SJCRH30 (cell line): Measurements from ENCODE around the gene GNRHR. TPM values are rescaled to one million over a fixed set of nuclear protein-coding genes. Genes with fewer than 3 reads are reported as not detected.
A peak's percentile ranks its signal among the peaks of the same experiment; 100 is the strongest.
"Not testable (repeated sequence)": the region's sequence is repeated elsewhere in the genome, so short reads cannot be mapped to it uniquely, and the experiment has no call there.

Source experiments
- DNase-seq, 2 experiments: peaks; one replicate each; pipeline ENCODE4 v3.0.0-alpha.2; 2015 to 2020
- H3K27ac ChIP-seq: fragments of 250-450 bp; sonication (Bioruptor Pico); 2 replicates; pipeline ENCODE4 v1.5.1; 2020; ENCODE audit warnings: mild to moderate bottlenecking, moderate library complexity
- H3K27me3 ChIP-seq: fragments of 250-450 bp; sonication (Bioruptor Pico); 2 replicates; pipeline ENCODE4 v1.5.1; 2020; ENCODE audit warnings: mild to moderate bottlenecking, moderate library complexity
- H3K36me3 ChIP-seq: fragments of 250-450 bp; sonication (Bioruptor Pico); 2 replicates; pipeline ENCODE4 v1.5.1; 2020; ENCODE audit warnings: mild to moderate bottlenecking, moderate library complexity
- H3K4me1 ChIP-seq: fragments of 250-450 bp; sonication (Bioruptor Pico); 2 replicates; pipeline ENCODE4 v1.5.1; 2020; ENCODE audit warnings: mild to moderate bottlenecking, moderate library complexity
- H3K4me3 ChIP-seq: fragments of 250-450 bp; sonication (Bioruptor Pico); 2 replicates; pipeline ENCODE4 v1.5.1; 2020; ENCODE audit warnings: mild to moderate bottlenecking, moderate library complexity
- H3K9me3 ChIP-seq: fragments of 250-450 bp; sonication (Bioruptor Pico); replicated peaks from 2 replicates; pipeline ENCODE4 v1.5.1; 2020; ENCODE audit warnings: mild to moderate bottlenecking, moderate library complexity
- total RNA-seq: library from RNA; depleted of rRNA; stranded (reverse); fragments of >200 nt; shearing (Covaris generic); gene quantifications from 2 replicates; pipeline ENCODE4 v1.2.3, GENCODE V29; 2014; rRNA removed

The GNRHR gene, protein sequence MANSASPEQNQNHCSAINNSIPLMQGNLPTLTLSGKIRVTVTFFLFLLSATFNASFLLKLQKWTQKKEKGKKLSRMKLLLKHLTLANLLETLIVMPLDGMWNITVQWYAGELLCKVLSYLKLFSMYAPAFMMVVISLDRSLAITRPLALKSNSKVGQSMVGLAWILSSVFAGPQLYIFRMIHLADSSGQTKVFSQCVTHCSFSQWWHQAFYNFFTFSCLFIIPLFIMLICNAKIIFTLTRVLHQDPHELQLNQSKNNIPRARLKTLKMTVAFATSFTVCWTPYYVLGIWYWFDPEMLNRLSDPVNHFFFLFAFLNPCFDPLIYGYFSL
- total RNA-seq, result 0.08 TPM in 1 of 2 replicates, not detected in the other

DNA sequence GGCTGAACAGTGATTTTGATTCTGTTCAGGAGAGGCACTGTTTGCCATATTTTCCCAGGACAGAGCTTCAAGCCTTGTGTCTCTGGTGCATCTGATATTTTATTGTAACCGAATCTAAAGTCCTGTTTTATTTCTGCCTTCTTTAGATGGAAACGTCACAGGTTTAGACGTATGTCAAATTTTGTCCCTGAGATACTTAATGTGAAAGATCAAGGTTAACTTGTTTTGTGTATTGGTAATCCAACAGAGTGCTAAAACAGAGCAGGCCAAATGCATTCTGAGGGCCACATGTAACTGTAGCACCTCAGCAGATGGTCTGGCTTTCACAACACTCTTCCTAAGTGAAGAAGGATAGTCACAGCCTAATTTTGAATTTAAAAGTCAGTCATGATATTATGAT, at the start of gene GNRHR:
Gene GNRHR (minus strand): TSS at position 101 of the 400 bp plus-strand sequence. CDS start 53 bp downstream, at position 48.
- Histone ChIP-seq H3K27ac (no peak within 1 kb of the TSS), H3K27me3 (0 out of 2 replicates have a peak, but pooled peaks cover 2% of the 10 kb centered on the region), H3K36me3 (0 out of 2 replicates have a peak, but pooled peaks cover 2% of the 10 kb centered on the region), H3K4me1 (peaks cover 4% of the 10 kb centered on the region; the same call in 1 of the 2 replicates), H3K9me3 (no peaks in the 10 kb centered on the region), H3K4me3 (no peak within 1 kb of the TSS)
- DNase-seq, result no peak

DNA sequence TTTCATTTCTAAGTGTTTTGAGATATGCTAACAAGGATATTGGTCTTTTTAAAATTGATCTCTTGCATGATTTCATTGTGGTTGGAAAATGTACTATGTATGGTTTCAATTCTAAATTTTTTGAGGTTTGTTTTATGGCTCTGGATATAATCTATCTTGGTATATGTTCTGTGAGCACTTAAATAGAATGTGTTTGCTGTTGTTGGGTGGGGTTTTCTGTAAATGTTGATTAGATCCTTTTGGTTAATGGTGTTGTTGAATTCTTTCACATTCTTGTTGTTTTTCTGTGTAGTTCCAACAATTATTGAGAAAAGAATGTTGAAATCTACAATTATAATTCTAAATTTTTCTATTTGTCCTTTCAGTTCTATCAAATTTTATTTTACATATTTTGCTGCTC, 42.6 kb upstream of the GNRHR start:
- Histone ChIP-seq H3K9me3 (no peaks in the 10 kb centered on the region), H3K4me3 (no peak overlapping the region)
- DNase-seq, result no peak

DNA sequence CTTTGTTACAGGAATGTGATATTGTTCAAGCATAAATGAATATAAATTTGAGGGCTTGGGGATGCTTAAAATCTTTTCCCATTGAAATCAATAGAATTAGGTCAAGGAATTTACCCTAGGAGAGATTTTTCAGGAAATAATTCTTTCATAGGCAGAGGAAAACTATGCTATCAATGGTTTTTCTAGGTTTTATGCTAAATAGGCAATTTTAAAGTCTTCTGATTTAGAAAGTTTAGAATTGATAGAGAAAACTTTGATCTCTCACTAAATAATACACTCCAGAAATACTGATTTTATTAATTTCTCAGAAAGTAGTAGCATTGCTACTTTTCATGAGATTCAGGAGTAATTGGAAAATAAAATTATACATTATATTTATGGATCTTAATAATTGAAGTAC, 36.5 kb upstream of the GNRHR start:
- H3K4me1 ChIP-seq, result no peaks in the 10 kb centered on the region
- H3K9me3 ChIP-seq, result no peaks in the 10 kb centered on the region
- H3K27me3 ChIP-seq, result no peaks in the 10 kb centered on the region
- H3K36me3 ChIP-seq, result no peaks in the 10 kb centered on the region
- no peak overlapping the region for H3K27ac ChIP-seq
- H3K4me3 ChIP-seq, result no peak overlapping the region
- DNase-seq, result no peak

More for the DNA sequence above, 42.6 kb upstream of the GNRHR start:
- no peaks in the 10 kb centered on the region for H3K27me3 ChIP-seq
- no peaks in the 10 kb centered on the region for H3K4me1 ChIP-seq
- H3K36me3 ChIP-seq, result no peaks in the 10 kb centered on the region
- no peak overlapping the region for H3K27ac ChIP-seq

DNA sequence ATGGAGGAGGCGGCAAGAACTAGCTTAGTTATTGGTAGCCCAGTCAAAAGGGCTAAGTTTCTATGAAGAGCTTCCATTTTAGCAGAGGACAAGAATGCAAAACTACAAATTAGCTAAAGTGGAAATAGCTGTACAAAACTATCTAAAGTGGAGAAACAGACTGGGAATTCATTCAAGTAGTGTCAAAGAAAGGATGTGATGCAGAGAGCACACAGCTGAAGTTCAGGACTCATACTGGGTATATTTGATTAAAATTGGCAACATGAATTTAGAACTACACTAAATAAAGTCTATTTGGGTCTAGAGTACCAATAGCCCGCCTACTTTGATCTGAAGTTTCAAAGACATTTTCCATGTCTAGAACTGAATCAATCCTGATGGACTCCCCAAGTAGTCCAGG, 33.1 kb upstream of the GNRHR start:
- Histone ChIP-seq H3K27ac (no peak overlapping the region), H3K9me3 (no peaks in the 10 kb centered on the region), H3K4me3 (no peak overlapping the region), H3K27me3 (no peaks in the 10 kb centered on the region), H3K4me1 (no peaks in the 10 kb centered on the region), H3K36me3 (no peaks in the 10 kb centered on the region)
- no peak for DNase-seq

DNA sequence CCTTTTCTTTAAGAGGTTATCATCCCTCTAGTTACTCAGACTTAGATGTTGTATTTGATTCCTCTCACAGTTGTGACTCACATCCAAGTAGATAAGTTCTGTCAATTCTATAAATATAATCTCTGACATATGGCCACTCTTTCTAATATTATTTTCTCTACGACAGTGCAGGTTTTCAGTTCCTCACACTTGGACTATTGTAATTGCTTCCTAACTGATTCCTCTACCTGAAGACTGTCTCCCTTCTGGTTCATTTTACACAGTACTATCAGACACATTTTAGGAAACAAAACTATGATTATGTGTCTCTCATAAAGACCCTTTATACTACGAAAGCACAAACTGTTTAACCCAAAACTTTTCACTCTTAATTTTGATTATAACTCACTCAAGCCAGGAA, 31.3 kb upstream of the GNRHR start:
- no peaks in the 10 kb centered on the region for H3K36me3 ChIP-seq
- H3K9me3 ChIP-seq, result no peaks in the 10 kb centered on the region
- H3K4me1 ChIP-seq, result no peaks in the 10 kb centered on the region
- no peak overlapping the region for H3K4me3 ChIP-seq
- DNase-seq, result no peak
- no peak overlapping the region for H3K27ac ChIP-seq
- no peaks in the 10 kb centered on the region for H3K27me3 ChIP-seq

DNA sequence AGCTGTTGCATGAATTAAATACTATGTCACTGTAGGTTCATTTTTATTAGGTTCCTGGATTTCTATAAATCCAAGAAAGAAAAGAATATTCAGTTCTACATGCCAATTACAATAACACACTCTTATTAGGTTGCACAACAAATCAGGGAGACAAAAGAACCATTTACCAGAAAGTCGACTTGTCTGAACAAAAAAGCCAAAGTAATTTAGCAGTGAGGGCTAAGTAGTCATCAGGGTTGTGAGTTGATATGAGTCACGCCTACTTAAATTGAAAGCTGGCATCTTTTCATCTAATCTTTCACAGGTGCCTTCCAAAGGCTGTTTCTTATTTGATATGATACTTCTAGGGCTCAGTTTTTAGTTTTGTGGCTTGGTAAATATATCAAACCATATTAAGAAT, 25.4 kb upstream of the GNRHR start:
- H3K27me3 ChIP-seq, result no peaks in the 10 kb centered on the region
- peak overlapping the region; percentile 2; the same call in 1 of the 2 replicates for H3K27ac ChIP-seq
- DNase-seq, result peak; percentile 6 to 84

DNA sequence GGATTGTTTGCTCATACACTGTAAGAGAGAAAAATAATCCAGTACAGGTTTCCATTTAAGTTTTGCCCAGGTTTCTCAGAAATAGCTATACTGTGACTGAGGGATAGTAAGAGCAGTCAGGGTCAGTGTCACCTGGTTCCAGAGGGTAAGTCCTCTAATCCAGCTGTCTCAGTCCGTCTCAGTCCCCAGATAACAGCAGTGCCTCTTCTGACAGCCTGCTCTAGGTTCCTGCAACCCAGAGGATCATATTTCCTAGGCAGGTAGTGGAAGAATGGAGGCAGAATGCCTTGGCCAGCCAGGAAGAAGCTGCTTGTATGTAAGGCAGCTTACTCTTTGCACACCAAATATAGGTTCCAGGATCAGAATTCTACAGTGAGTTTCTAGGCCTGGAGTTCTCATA, 22.6 kb upstream of the GNRHR start:
- no peaks in the 10 kb centered on the region for H3K27me3 ChIP-seq
- H3K4me3 ChIP-seq, result no peak overlapping the region
- H3K36me3 ChIP-seq, result no peaks in the 10 kb centered on the region
- peaks cover 32% of the 10 kb centered on the region for H3K4me1 ChIP-seq
- peak; percentile 71 to 87 for DNase-seq
- H3K27ac ChIP-seq, result no peak overlapping the region
- H3K9me3 ChIP-seq, result no peaks in the 10 kb centered on the region

More for the DNA sequence above, 25.4 kb upstream of the GNRHR start:
- H3K9me3 ChIP-seq, result no peaks in the 10 kb centered on the region
- H3K4me1 ChIP-seq, result peaks cover 32% of the 10 kb centered on the region
- no peaks in the 10 kb centered on the region for H3K36me3 ChIP-seq
- H3K4me3 ChIP-seq, result no peak overlapping the region

DNA sequence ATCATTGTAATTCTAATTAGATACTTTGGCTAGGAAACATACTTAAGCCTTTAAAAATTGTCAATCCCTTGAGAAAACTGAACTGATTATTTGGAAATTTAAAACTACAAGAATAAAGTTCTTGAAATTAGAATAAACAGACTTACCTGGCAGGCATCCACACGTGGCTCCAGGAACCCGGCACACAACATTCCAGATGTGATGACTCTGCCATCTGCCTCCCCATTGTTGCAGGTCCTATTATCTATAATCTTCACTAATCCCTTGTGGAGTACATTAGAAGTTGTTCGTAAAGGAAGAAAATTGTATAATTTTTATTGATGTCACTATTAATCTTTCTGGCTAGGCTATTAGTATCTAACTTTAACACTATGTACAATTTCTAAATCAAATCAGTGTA, 16.2 kb upstream of the GNRHR start:
- Histone ChIP-seq H3K9me3 (no peaks in the 10 kb centered on the region), H3K36me3 (no peaks in the 10 kb centered on the region), H3K4me1 (peaks cover 9% of the 10 kb centered on the region), H3K27ac (no peak overlapping the region), H3K27me3 (no peaks in the 10 kb centered on the region), H3K4me3 (no peak overlapping the region)
- DNase-seq, result no peak

DNA sequence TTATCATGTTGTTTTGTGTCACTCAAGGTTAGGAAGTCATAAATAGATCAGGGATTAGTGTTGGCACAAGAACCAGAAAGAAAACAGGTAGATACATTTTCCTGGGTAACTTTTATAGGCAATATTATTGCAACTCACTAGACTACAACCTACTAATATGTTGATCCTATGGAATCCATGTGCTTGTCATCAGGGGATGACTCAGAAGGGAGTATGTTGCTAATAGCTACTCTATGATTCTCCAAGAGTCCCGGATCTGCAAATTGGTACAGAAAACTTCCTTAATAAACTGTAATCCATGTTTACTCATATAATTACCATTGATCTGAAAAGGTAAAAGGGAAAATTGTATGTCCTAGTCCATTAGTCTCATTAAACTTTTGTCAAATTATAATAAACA, 11.7 kb upstream of the GNRHR start:
- Histone ChIP-seq H3K27me3 (no peaks in the 10 kb centered on the region; the same call in 1 of the 2 replicates), H3K9me3 (no peaks in the 10 kb centered on the region), H3K4me3 (no peak overlapping the region), H3K27ac (peak overlapping the region; percentile 31; the same call in 1 of the 2 replicates), H3K4me1 (peaks cover 20% of the 10 kb centered on the region), H3K36me3 (no peaks in the 10 kb centered on the region)
- no peak for DNase-seq

DNA sequence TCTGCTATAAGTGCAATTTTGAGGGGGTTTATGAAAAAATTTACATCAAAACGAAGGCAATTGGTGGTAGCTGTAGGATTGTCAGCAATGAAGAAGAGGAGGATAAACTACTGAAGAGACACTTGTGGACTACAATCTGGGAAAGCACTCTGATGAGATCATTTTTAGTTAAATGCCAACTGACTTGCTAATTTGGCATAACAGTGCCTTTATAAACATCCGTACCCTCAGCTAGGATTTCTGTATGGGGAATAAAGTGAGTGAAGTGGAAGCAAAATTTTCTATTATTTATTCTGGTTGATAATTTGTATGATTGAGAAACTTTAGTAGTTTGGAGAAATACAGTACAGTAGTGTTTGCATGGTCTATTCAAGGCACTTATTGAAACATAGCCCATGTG, 11.2 kb upstream of the GNRHR start:
- peak overlapping the region; percentile 31; the same call in 1 of the 2 replicates for H3K27ac ChIP-seq
- no peaks in the 10 kb centered on the region; the same call in 1 of the 2 replicates for H3K27me3 ChIP-seq
- no peaks in the 10 kb centered on the region for H3K9me3 ChIP-seq
- H3K4me1 ChIP-seq, result peaks cover 20% of the 10 kb centered on the region
- H3K36me3 ChIP-seq, result no peaks in the 10 kb centered on the region
- DNase-seq, result peak in 1 of 2 experiments; percentile 30
- H3K4me3 ChIP-seq, result no peak overlapping the region

DNA sequence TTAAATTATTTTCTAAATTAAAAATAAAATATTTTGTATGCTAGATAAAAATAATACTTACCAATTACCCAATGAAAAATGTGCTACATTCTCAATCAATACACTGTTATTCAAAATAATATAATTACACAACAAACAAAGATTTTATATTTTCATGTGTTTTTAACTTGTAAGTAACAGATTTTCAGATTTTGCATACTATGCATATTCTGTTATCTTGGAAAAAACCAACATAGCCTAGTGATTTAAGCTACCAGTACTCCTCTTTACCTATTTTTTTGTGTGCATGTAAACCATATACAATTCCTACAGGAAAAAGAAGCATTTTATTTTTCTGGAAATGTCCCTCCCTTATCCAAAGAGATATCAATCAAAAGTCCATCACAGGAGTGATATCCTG, 10.0 kb upstream of the GNRHR start:
- H3K4me1 ChIP-seq, result peaks cover 20% of the 10 kb centered on the region
- H3K9me3 ChIP-seq, result no peaks in the 10 kb centered on the region
- H3K27ac ChIP-seq, result no peak overlapping the region

DNA sequence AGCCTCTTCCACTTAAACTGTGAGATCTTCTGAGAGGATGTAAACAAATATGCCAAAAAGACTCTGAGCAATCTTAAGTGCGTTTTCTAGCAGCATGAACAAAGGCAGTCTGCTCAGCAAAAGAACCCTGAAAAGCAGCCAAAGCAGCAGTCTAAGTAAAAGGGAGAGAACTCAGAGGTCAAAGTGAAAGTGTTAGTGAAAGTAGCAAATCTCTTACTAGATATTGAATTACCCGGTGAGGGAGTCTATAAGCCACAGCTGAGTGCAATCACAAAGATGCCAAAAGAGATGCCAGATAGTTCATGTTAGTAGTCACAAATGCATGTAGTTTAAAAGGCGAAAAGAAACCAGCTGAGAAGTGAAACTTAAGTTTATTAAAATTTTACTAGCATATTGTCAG, 7.9 kb upstream of the GNRHR start:
- DNase-seq, result peak in 1 of 2 experiments; percentile 48
- Histone ChIP-seq H3K27me3 (peaks cover 2% of the 10 kb centered on the region; the same call in 1 of the 2 replicates), H3K9me3 (no peaks in the 10 kb centered on the region), H3K4me3 (no peak overlapping the region), H3K4me1 (peaks cover 20% of the 10 kb centered on the region), H3K36me3 (no peaks in the 10 kb centered on the region), H3K27ac (no peak overlapping the region)

More for the DNA sequence above, 10.0 kb upstream of the GNRHR start:
- DNase-seq, result no peak
- Histone ChIP-seq H3K4me3 (no peak overlapping the region), H3K27me3 (no peaks in the 10 kb centered on the region; the same call in 1 of the 2 replicates), H3K36me3 (no peaks in the 10 kb centered on the region)

DNA sequence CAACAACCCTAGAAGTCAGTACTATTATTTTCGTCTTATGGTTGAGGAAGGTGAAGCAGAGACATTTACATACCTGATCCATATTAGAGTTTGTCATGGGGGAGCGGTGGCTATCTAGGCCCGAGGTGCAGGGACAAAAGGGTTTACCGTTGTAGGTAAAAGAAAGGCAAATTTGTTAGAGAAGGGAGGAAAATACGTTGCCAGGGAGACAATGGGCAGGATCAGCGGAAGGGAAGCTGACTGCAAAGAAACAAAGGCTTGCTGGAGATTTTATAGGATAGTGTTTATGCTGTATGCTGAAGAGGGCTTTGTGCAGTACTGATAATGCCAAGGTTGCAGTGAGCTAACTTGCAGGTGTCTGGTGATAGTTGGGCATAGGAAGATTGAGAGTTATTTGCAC, 2.8 kb upstream of the GNRHR start:
- not testable (repeated sequence) for H3K36me3 ChIP-seq, H3K4me1 ChIP-seq, H3K9me3 ChIP-seq, DNase-seq, H3K27me3 ChIP-seq, H3K27ac ChIP-seq, H3K4me3 ChIP-seq

DNA sequence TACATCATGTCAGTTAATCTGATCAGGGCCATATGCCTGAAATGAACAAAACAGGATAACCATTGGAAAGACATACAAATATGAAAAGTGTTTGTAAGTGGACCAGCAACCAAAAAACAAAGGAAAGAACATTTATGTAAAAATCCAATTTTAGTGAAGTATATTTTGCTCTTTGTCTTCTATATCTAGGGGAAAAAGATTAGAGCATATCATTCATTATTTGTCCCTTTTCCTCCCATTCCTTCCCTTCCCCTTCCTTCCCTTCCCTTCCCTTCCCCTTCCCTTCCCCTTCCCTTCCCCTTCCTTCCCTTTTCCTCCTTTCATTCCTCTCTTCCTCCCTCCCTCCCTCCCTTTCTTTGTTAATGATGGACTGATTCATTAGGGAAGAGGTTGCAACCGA, 1.8 kb upstream of the GNRHR start:
- H3K36me3 ChIP-seq, result 0 out of 2 replicates have a peak, but pooled peaks cover 2% of the 10 kb centered on the region
- H3K4me1 ChIP-seq, result no peaks in the 10 kb centered on the region
- H3K27me3 ChIP-seq, result 0 out of 2 replicates have a peak, but pooled peaks cover 2% of the 10 kb centered on the region
- no peak overlapping the region for H3K27ac ChIP-seq
- no peak overlapping the region for H3K4me3 ChIP-seq
- no peak for DNase-seq
- H3K9me3 ChIP-seq, result no peaks in the 10 kb centered on the region

DNA sequence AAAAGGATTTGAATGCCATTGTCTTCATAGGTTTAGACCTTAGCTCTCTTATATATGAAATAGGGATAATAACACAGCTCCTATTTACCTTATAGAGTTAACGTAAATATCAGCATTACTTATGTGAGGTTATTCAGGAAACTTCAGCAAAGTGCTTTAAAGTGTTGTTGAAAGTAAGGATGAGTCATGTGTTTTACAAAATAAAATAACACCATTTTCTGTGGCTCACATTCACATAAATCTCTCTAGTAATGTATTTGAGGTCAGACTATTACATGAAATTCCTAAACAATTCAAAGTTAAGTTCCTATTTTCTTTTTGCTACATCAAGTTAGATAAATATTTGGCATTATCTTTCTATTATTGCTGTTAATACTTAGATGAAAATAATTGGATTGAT, 2.9 kb downstream of the GNRHR start:
- DNase-seq, result no peak
- H3K27me3 ChIP-seq, result no peaks in the 10 kb centered on the region
- no peak overlapping the region for H3K4me3 ChIP-seq
- peaks cover 7% of the 10 kb centered on the region; the same call in 1 of the 2 replicates for H3K4me1 ChIP-seq
- no peaks in the 10 kb centered on the region for H3K9me3 ChIP-seq
- H3K36me3 ChIP-seq, result 0 out of 2 replicates have a peak, but pooled peaks cover 2% of the 10 kb centered on the region
- H3K27ac ChIP-seq, result no peak overlapping the region
